HG03097 (cell line): ENCODE measurements around the gene PNPLA1.

Source experiments
- ATAC-seq: cut with Tn5 transposase; IDR thresholded peaks from one replicate; pipeline ENCODE4 v1.9.1; 2021; ENCODE audit not compliant: unreplicated experiment, low FRiP score

Gene PNPLA1

GRCh38 chr6:36245572-36246061 lies 24.2 kb upstream of the PNPLA1 start:
- ATAC-seq = no peak

- no peak for ATAC-seq
Measured at GRCh38 chr6:36246506-36247268, 23.2 kb upstream of the PNPLA1 start.

- ATAC-seq = no peak
Measured at GRCh38 chr6:36247693-36248092, 22.2 kb upstream of the PNPLA1 start.

- ATAC-seq = no peak
Measured at GRCh38 chr6:36248980-36249379, 20.9 kb upstream of the PNPLA1 start.

- ATAC-seq = no peak
Measured at GRCh38 chr6:36249536-36249935, 20.3 kb upstream of the PNPLA1 start.

- no peak for ATAC-seq
Measured at GRCh38 chr6:36252005-36252404, 17.9 kb upstream of the PNPLA1 start.

- no peak for ATAC-seq
Measured at GRCh38 chr6:36263390-36264000, 6.4 kb upstream of the PNPLA1 start.

- no peak for ATAC-seq
Measured at GRCh38 chr6:36265744-36266143, 4.1 kb upstream of the PNPLA1 start.

GRCh38 chr6:36266913-36267644 lies 2.8 kb upstream of the PNPLA1 start:
- no peak for ATAC-seq

- no peak for ATAC-seq
Measured at GRCh38 chr6:36267731-36268477, 2.0 kb upstream of the PNPLA1 start.

GRCh38 chr6:36268478-36269275 lies 1.2 kb upstream of the PNPLA1 start:
- ATAC-seq = no peak

- ATAC-seq = no peak
Measured at GRCh38 chr6:36272234-36272633, 2.4 kb downstream of the PNPLA1 start.

GRCh38 chr6:36273067-36273466 lies 3.2 kb downstream of the PNPLA1 start:
- ATAC-seq = no peak

- ATAC-seq = no peak
Measured at GRCh38 chr6:36273802-36274514, 4.1 kb downstream of the PNPLA1 start.

GRCh38 chr6:36276581-36277536 lies 7.0 kb downstream of the PNPLA1 start:
- no peak for ATAC-seq

GRCh38 chr6:36277946-36278470 lies 8.1 kb downstream of the PNPLA1 start:
- no peak for ATAC-seq

- no peak for ATAC-seq
Measured at GRCh38 chr6:36280467-36280866, 10.6 kb downstream of the PNPLA1 start.

- no peak for ATAC-seq
Measured at GRCh38 chr6:36280983-36281382, 11.1 kb downstream of the PNPLA1 start.
